GM20431 (cell line): ENCODE results near the gene SFTPD.
"Not testable (repeated sequence)": the region's sequence is repeated elsewhere in the genome, so short reads cannot be mapped to it uniquely, and the experiment has no call there.

ENCODE experiments used
- in situ Hi-C: fragments of 300-500 bp; cut with MseI, MboI; formaldehyde crosslinking; loops from one replicate; pipeline ENCODE4 v1.15.0; 2020; ENCODE audit warnings: low sequenced_read_pairs; ENCODE audit not compliant: unreplicated experiment

The SFTPD gene

GRCh38 chr10:79929409-79929904, 19.4 kb downstream of the SFTPD start:
- in situ Hi-C loops: loop anchor here (25.0 kb wide), 1 partner anchor 392 kb away; no protein-coding TSS in a partner anchor

GRCh38 chr10:79928028-79928583, 20.8 kb downstream of the SFTPD start:
- in situ Hi-C loops: loop anchor here (25.0 kb wide), 1 partner anchor 391 kb away; no protein-coding TSS in a partner anchor

- in situ Hi-C loops: loop anchor here (25.0 kb wide), 1 partner anchor 390 kb away; no protein-coding TSS in a partner anchor
Observed at GRCh38 chr10:79927111-79927828, 21.6 kb downstream of the SFTPD start.

DNA sequence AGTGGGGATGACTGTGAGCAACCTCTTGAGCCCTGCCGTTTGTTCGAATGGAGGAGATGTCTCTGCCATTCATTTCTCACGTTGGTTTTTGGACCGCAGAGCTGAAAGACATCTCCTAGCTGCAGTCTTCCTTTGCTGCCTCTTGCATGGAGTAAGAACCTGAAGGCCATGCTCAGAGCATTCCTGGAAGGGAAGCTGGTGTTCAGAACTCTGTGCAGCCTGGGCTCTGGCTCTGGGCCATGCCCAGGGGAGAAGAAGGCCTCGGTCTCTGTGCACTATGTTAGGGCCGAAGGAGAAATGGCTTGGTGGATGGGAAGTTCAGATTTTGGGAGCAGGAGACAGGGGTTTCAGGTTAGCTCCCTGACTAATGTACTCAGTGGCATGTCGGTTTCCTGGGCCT, 22.9 kb downstream of the SFTPD start:
- in situ Hi-C loops: loop anchor here (25.0 kb wide), 1 partner anchor 389 kb away; no protein-coding TSS in a partner anchor

GRCh38 chr10:79925614-79926013, 23.3 kb downstream of the SFTPD start:
- in situ Hi-C loops: loop anchor here (25.0 kb wide), 1 partner anchor 388 kb away; no protein-coding TSS in a partner anchor

DNA sequence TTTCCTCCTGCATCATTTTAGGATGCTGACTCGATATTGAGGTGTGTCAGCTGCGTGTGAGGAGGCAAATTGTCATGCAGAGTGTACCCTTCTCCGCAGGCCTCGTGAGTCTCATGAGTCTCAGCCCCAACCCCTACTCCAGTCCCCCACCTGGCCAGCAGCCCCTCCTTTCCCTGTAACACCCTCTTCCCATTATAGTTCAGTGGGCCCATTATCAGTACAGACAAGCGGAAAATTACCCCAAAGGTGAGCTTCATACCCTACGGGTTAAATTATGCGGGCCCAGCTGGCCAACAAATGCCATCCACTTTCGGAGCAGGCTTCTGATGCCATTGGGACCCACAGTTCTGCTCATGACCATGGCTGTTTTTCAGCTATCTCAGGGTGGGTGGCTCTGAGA, 25.2 kb downstream of the SFTPD start:
- in situ Hi-C loops: no loop called here

- in situ Hi-C loops: no loop called here
Observed at GRCh38 chr10:79923145-79923544, 25.8 kb downstream of the SFTPD start.

DNA sequence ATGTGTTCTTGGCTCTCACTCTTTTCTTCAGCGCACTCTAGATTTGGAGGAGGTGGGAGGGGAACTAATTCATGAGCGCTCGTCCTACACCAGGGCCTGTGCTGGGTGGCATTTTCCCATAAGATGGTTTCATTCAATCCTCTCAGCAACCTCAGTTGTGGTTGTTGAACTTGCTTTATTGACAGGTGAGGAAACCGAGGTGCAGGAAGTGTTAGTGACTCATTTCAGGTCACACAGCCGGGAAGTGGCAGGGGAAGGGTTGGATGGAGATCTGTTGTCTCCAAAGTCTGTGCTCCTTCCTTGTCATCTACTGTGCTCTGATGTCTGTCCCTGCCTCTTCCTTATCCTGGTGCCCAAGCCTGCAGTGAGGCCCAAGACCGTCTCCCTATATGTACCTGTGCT, 26.9 kb downstream of the SFTPD start:
- in situ Hi-C loops: not testable (repeated sequence)

- in situ Hi-C loops: not testable (repeated sequence)
Observed at GRCh38 chr10:79915838-79916237, 33.1 kb downstream of the SFTPD start.

DNA sequence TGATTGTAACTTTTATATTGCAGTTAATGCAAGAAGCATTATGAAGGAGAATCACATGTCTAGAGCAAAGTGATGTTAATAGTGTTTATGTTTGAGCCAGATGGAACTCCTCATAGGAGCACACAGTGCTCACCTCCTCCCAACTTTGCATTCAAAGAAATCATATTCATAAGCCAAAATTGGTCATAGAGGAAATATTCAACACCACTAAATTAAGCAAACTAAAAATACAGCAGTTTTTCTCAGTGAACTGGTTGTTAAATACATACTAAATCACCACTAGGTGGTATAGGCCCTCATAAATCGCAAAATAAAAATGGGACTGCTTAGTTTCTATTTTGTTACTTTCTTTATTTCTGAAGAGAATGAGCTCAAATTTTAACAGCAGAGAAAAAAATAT, 34.4 kb downstream of the SFTPD start:
- in situ Hi-C loops: not testable (repeated sequence)

DNA sequence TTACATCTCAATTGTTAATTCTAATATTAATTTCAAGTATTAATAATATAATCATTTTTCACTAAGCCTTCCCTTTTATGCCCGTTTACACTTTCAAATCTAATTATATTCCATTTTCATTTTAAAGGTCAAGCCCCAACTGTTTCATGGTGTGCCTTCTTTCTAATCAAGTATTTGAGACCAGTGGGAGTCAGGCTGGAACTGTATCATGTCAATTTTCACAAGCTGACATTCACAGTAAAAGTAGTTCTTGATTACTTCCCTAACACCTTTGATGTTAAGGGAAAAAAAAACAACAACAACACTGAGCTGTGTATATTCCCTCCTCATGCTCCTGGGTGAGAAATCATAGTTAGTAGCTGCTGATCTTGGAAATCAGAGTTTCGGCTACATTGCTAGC, 38.1 kb downstream of the SFTPD start:
- in situ Hi-C loops: no loop called here

GRCh38 chr10:79910344-79910743, 38.6 kb downstream of the SFTPD start:
- in situ Hi-C loops: no loop called here

DNA sequence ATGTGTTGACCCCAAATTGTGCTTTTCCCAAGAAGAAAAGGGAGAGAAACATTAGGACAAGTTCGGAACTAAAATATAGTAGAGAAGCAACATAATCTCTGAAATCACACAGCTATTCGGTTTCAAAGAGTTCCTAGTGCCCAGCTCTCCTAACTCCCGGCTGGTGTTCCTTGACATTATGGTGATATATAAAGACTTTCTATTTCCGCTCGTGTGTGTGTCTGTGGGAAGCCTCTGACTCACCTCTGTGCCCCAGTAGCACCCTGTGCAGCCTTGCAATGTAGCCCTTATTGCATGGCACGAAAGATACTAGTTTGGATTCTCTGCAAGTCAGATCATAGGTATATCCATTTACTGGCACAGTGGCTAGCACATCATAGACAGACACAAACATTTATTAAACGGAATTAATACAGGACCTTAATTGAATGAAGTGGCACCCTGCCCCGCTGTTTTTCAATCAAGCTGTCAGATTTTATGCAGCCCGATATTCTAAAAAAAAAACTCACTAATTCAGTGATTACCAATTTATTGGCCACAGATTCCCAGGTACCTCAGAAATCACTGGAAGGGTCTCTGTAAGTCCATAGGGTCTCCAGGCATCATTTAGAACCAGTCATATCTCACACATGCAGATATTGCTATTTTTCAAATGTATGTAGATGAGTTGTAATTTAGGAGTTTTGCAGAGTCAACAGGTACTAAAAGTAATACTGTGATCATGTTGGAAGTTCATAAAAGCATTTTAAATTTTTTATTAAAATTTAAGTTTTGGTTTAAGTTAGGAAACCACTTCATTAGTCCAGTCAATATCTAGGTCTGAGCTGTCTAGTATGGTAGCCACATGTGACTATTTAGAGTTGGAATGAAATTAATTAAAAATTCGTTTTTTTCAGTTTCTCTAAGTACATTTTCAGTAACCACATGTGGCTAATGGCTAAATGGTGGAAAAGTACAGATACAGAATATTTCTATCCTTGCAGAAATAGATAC, 43.3 kb downstream of the SFTPD start:
- in situ Hi-C loops: no loop called here

- in situ Hi-C loops: no loop called here
Observed at GRCh38 chr10:79904671-79905321, 44.1 kb downstream of the SFTPD start.

GRCh38 chr10:79901571-79901970, 47.3 kb downstream of the SFTPD start:
- in situ Hi-C loops: not testable (repeated sequence)

DNA sequence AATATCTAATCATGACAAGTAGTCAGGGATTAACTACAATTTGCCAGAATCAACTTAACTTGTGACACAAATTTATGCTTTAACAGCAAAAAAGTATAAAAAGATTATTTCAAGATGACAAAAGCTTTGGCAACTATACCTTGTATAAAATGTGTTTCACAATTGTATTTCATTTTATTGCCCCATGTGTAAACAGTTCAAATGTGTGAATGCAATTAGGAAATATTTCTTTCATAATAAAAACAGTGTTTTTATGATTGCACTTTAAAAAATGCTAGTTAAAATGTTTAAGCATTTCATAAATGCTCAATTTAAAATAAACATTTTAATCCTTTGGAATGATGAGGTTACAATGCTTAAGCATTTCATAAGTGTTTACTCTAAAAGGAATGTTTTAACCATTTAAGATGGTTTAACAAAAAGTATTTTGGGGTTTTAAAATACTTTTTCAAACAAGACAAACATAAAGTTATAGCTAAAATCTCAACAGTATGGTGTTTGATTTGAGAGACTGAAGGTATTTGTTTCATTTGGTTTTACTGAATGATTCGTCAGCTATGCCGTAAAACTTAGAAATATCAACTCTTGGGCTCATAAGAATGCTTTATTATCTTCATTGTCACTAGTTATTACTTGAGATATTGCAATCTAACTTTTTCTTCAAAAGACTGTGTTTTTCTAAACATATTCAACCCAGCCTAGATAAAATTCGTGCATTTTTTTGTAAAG, 50.1 kb downstream of the SFTPD start:
- in situ Hi-C loops: no loop called here

GRCh38 chr10:79892896-79893295, 56.0 kb downstream of the SFTPD start:
- in situ Hi-C loops: not testable (repeated sequence)

DNA sequence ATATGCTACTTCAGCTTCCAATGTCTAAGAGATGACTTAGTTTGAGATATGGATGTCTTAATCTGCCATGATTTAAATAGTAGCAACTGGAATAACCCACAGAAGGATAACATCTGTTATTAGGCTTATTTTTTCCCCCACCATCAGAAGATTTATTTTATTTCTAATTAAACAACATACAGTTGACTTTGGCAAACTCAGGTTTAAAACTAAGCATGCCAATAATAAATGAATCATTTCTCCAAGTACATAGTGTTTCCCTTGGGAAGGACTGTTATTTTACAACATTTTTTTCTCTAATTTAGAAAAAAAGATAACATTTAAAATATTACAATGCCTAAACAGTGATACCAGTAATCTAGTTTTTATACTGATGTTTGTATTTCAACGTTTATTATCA, 58.4 kb downstream of the SFTPD start:
- in situ Hi-C loops: no loop called here

DNA sequence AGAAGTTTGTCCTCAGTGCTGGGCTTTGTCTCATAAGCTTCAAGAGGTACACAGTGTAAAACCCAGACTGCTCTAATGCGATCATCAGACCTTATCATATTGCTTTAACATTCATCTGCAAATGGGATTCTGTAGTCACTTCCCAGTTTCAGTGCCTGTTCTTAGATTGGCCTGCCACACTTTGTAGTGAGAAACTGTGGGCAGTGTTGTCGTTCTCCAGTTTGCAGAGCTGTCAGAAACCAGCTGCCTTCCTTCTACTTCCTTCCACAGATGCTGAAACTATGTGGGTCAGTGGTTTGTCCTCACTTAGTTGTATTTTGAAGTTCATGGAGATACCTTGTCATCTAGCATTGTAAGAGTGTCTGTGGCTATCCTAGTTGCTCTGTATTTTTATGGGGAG, 59.9 kb downstream of the SFTPD start:
- in situ Hi-C loops: not testable (repeated sequence)
